A673 (cell line): ENCODE measurements around the gene NKX6-1. TPM values are rescaled to one million over a fixed set of nuclear protein-coding genes. Genes with fewer than 3 reads are reported as not detected.

ENCODE experiments used
- Bru-seq: library from RNA; stranded (reverse); fragments of 400-500 nt; gene quantifications from one replicate; lab custom pipeline; 2021; lab: Mats Ljungman, UMichigan
- BruChase-seq, 2 experiments: library from RNA; stranded (reverse); fragments of 400-500 nt; gene quantifications; one replicate each; lab custom pipeline; 2021; lab: Mats Ljungman, UMichigan
- BruUV-seq: library from RNA; stranded (reverse); fragments of 400-500 nt; replicated peaks from 2 replicates; lab custom pipeline; 2021; lab: Mats Ljungman, UMichigan
- CTCF ChIA-PET: fragments of 300-600 bp; sonication (Branson Sonifier 250); formaldehyde crosslinking; loops from one replicate; lab custom pipeline; 2022; ENCODE audit warnings: antibody characterized with exemption; lab: Charles Lee
- POLR2A ChIA-PET: fragments of 300-600 bp; sonication (Branson Sonifier 250); formaldehyde crosslinking; loops from one replicate; lab custom pipeline; 2022; ENCODE audit warnings: antibody characterized with exemption; ENCODE audit not compliant: low non-redundant PET; lab: Charles Lee
- DNase-seq: peaks from one replicate; pipeline ENCODE4 v3.0.0-alpha.2; 2015; ENCODE audit warnings: low spot score
- H3K27ac ChIP-seq: fragments of 200-600 bp; sonication (generic); 2 replicates; pipeline ENCODE4 v1.5.1; 2016; ENCODE audit warnings: mixed run types, low read depth, mild to moderate bottlenecking, mixed read lengths, antibody characterized with exemption, low read length; ENCODE audit not compliant: poor library complexity, severe bottlenecking
- H3K27me3 ChIP-seq: fragments of 200-600 bp; sonication (generic); replicated peaks from 2 replicates; pipeline ENCODE4 v1.6.1; 2017; ENCODE audit warnings: mixed run types, low read depth, mild to moderate bottlenecking, mixed read lengths, antibody characterized with exemption, low read length; ENCODE audit not compliant: insufficient read depth, poor library complexity
- H3K36me3 ChIP-seq: fragments of 200-600 bp; sonication (generic); 2 replicates; pipeline ENCODE4 v1.6.1; 2016; ENCODE audit warnings: mixed run types, mild to moderate bottlenecking, mixed read lengths, antibody characterized with exemption, low read length; ENCODE audit not compliant: insufficient read depth, poor library complexity, severe bottlenecking
- H3K4me1 ChIP-seq: fragments of 200-600 bp; sonication (generic); 2 replicates; pipeline ENCODE4 v1.6.1; 2017; ENCODE audit warnings: mixed run types, mild to moderate bottlenecking, mixed read lengths, antibody characterized with exemption, low read length; ENCODE audit not compliant: insufficient read depth, poor library complexity, severe bottlenecking
- H3K4me3 ChIP-seq: fragments of 200-600 bp; sonication (generic); 2 replicates; pipeline ENCODE4 v1.5.1; 2016; ENCODE audit warnings: low read depth, mixed run types, mild to moderate bottlenecking, mixed read lengths, low read length; ENCODE audit not compliant: poor library complexity, severe bottlenecking
- H3K9me3 ChIP-seq: fragments of 200-600 bp; sonication (generic); 2 replicates; pipeline ENCODE4 v1.6.1; 2016; ENCODE audit warnings: mixed run types, low read depth, mild to moderate bottlenecking, mixed read lengths, antibody characterized with exemption, low read length; ENCODE audit not compliant: poor library complexity, severe bottlenecking
- CTCF ChIP-seq: fragments of 300-800, 200-600 bp; sonication (generic); conservative IDR thresholded peaks from 2 replicates; pipeline ENCODE4 v1.5.1; 2017; ENCODE audit warnings: low read depth, mild to moderate bottlenecking, antibody characterized with exemption, low read length, moderate library complexity, mixed read lengths
- EZH2 ChIP-seq: fragments of 200-600 bp; sonication (generic); IDR thresholded peaks from 2 replicates; pipeline ENCODE4 v1.6.1; 2017; ENCODE audit warnings: borderline replicate concordance, low read depth, mild to moderate bottlenecking, mixed read lengths, antibody characterized with exemption, low read length; ENCODE audit not compliant: poor library complexity, severe bottlenecking
- intact Hi-C: fragments of 100-400 bp; cut with micrococcal nuclease; formaldehyde crosslinking; loops from one replicate; pipeline ENCODE4 v1.10.0; 2022; ENCODE audit not compliant: unreplicated experiment
- long read RNA-seq: library from polyadenylated mRNA; stranded (forward); transcript quantifications from one replicate; pipeline ENCODE4 v2.0.0, GENCODE V29; 2022
- total RNA-seq: library from RNA; stranded (reverse); gene quantifications from 2 replicates; pipeline ENCODE4 v1.2.3, GENCODE V29; 2021

Gene NKX6-1
- total RNA-seq (8.8 and 9.0 TPM in 2 replicates), Bru-seq, nascent RNA (percentile 69 among the genes with signal in this experiment), BruChase-seq, experiment 1, labeled RNA remaining after a 2-hour chase (percentile 66 among the genes with signal in this experiment), BruChase-seq, experiment 2, labeled RNA remaining after a 6-hour chase (percentile 51 among the genes with signal in this experiment)
- long read RNA-seq, partial matches to known transcripts, result 0 of 4 reads
- long read RNA-seq, other reads (novel, unspliced or antisense), result 2 of 4 reads

- intact Hi-C loops, result no loop called here
- no TSS peak for BruUV-seq
- CTCF ChIA-PET, result interaction anchor here (0.6 kb wide), 1 partner anchor 856 kb away, joined by 6 read pairs; no protein-coding TSS in a partner anchor
These were observed at the start of gene NKX6-1 for GRCh38 chr4:84498935-84499623. TSS of gene NKX6-1 (minus strand) at chr4:84499292. CDS start at chr4:84498228, 1,064 bp downstream.

GRCh38 chr4:84547211-84547610 is 48.1 kb upstream of the NKX6-1 start:
- Histone ChIP-seq H3K27ac (no peak overlapping the region), H3K36me3 (no peaks in the 10 kb centered on the region), H3K4me3 (no peak overlapping the region), H3K4me1 (no peaks in the 10 kb centered on the region), H3K9me3 (no peaks in the 10 kb centered on the region), H3K27me3 (no peaks in the 10 kb centered on the region)
- ChIA-PET CTCF (no interaction called here), POLR2A (no interaction called here)
- intact Hi-C loops, result no loop called here
- BruUV-seq, result no TSS peak
- TF ChIP-seq EZH2 (no peak), CTCF (no peak)
- DNase-seq, result no peak

More at GRCh38 chr4:84498935-84499623, at the start of gene NKX6-1:
- POLR2A ChIA-PET, result interaction anchor here (0.5 kb wide), 1 partner anchor 79 kb away, joined by 3 read pairs; no protein-coding TSS in a partner anchor
- no peak for TF ChIP-seq CTCF
- no peak for TF ChIP-seq EZH2
- Histone ChIP-seq H3K36me3 (peaks cover 11% of the 10 kb centered on the region), H3K4me3 (peak within 1 kb of the TSS; percentile 70), H3K27me3 (no peaks in the 10 kb centered on the region), H3K4me1 (no peaks in the 10 kb centered on the region), H3K27ac (peak within 1 kb of the TSS; percentile 67), H3K9me3 (no peaks in the 10 kb centered on the region)
- DNase-seq, result peak; percentile 93

GRCh38 chr4:84545093-84545492 is 46.0 kb upstream of the NKX6-1 start:
- no peaks in the 10 kb centered on the region for H3K4me1 ChIP-seq
- ChIA-PET CTCF (no interaction called here), POLR2A (no interaction called here)
- H3K9me3 ChIP-seq, result no peaks in the 10 kb centered on the region
- BruUV-seq, result no TSS peak
- intact Hi-C loops, result no loop called here
- no peaks in the 10 kb centered on the region for H3K27me3 ChIP-seq
- DNase-seq, result no peak
- H3K27ac ChIP-seq, result no peak overlapping the region
- no peak overlapping the region for H3K4me3 ChIP-seq
- TF ChIP-seq EZH2 (no peak), CTCF (no peak)
- no peaks in the 10 kb centered on the region for H3K36me3 ChIP-seq
